Stimulated activated CD4-positive, alpha-beta T cell treated with anti-CD3 and anti-CD28 coated beads, Interleukin-12 subunit alpha, Interleukin-12 subunit beta, amount 100 ng/mL, for 24 hours (primary cell): ENCODE data around the gene TJP1.
"Not testable (repeated sequence)": the region's sequence is repeated elsewhere in the genome, so short reads cannot be mapped to it uniquely, and the experiment has no call there.

Source experiments
- DNase-seq, 2 experiments: peaks; one replicate each; pipeline ENCODE4 v3.0.0-alpha.2; 2020; ENCODE audit warnings: low read depth in 2 of 2

The TJP1 gene

DNA sequence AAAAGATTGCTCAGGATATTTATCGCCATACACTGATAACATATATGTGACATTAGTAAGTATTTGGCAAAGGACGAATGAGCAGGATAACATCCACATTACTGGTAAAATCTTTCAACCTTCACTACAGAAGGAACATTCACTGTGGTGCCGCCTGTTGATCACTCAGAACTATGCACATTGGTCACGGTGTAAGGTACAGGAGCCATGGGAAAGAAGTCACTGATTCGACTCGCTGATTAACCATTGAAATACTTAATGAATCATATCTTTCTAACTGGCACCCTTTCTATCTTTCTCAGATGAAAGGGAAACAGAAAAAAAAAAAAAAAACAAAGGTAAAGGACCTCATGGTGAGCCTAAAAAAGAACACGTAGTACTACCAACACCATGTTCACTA, 68.8 kb downstream of the TJP1 start:
- no peak for DNase-seq

DNA sequence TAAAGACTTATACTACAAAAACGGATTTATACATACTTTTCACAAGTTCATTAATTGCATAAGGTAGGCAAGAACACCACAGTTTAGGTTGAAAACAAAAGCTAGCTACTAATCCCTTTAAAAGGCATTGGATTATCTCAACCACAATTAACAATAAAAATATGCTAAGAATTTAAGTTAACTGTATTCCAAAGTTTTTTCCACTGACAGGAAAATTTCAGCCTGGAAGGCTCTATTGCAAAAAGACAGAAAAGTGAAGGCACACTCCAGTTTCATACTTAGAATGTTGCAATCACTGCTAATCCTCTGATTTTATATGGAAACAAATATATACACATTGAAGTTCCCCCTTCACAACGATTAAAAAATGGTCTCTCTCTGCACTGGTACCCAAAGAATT, 71.5 kb downstream of the TJP1 start:
- no peak for DNase-seq

DNA sequence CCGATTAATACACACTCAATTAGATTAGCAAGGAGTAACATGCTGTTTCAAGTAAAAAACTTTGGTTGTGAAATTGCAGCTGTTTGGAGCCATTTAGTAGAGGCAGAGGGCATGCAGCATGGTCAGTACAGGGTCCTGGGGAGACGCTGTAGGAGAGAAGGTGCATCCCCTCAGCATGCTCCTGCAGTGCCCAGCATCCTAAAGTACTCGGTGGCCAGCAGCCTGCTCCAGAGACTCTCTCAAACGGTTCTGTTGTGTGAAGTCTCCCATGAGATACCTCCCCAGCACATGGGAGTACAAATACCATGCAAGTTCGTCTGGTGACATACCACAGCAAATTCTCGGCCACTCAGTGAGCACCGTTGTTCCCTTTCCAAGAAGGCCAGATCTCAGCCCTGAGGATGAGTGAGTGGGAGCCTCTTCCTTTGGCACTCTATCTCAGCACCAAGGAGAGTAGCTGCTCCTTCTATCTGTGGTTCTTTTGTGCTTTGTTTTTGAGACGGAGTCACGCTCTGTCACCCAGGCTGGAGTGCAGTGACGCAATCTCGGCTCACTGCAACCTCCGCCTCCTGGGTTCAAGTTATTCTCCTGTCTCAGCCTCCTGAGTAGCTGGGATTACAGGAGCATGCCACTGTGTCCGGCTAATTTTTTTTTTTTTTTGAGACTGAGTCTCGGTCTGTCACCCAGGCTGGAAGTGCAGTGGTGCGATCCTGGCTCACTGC, 72.7 kb downstream of the TJP1 start:
- DNase-seq = no peak

DNA sequence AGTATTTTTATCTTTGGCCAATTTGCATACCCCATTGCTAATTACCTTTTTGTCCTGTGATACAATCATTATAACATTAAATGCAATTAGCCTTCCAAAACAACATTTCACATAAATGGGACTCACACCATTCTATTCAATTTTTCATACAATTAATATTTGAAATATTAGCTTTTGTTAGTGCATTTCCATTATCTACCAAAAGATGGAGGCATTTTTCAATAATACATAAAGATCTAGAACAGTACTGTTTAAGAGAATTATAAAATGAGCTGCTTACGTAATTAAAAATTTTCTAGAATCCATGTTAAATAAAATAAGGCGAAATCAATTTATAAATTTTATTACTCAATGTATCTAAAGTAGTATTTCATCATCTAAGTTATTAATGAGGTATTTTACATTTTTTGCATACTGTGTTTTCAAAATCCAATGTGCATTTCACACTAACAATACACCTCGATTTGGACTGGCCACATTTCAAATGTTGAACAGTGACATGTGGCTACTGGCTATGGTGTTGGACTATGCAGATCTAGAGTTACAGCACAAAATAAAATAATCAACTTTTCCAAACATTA, 74.3 kb downstream of the TJP1 start:
- DNase-seq = no peak

DNA sequence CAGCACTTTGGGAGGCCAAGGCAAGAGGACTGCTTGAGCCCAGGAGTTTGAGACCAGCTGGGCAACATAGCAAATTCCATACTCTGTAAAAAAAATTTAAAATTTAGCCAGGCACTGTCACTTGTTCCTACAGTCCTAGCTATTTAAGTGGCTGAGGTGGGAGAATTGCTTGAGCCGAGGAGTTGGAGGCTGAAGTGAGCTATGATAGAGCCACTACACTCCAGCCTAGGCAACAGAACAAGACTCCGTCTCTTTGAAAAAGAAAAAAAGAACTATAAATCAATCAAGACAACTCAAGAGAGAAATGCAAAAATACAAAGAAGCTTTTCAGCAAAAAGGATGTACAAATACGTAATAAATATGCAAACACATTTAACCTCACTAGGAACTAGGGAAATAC, 78.8 kb downstream of the TJP1 start:
- DNase-seq = no peak

DNA sequence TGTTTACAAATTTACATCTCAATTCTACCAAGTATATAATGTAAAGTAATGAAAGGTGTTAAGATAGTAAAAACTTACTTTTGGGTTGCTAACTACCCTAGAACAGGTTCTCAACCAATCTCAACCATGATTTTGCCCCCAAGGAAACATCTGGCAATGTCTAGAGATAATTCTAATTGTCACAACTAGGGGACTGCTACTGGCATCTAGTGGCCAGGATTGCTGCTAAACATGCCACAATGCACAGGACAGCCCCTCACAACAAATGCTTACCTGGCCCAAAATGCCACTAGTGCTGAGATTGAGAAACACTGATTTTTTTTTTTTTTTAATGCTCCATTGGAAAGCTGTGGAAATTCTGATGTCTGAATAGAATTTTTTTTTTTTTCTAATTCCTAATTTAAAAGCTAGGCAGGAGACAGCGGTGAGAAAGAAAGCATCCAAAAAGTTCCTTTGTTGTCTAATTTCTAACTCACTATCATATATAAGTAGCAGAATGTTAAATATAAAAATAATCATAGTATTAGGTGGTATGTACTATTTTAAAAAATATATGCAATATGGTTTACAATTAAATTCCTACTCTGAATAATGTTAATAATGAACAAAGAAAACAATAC, 81.5 kb downstream of the TJP1 start:
- no peak for DNase-seq

DNA sequence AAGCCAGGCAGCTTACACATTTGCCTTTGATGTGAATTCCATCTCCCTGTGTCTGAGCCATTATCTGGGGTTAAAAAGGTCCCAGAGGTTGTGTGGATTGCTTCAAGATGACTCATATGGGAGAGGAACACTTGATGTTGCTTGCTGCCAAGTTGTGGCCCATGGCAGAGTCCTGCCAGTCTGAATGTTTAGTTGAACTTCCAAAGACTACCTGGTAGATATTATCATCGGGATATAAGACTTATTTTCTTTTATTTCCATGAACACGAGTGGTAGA, 85.6 kb downstream of the TJP1 start:
- DNase-seq = no peak

DNA sequence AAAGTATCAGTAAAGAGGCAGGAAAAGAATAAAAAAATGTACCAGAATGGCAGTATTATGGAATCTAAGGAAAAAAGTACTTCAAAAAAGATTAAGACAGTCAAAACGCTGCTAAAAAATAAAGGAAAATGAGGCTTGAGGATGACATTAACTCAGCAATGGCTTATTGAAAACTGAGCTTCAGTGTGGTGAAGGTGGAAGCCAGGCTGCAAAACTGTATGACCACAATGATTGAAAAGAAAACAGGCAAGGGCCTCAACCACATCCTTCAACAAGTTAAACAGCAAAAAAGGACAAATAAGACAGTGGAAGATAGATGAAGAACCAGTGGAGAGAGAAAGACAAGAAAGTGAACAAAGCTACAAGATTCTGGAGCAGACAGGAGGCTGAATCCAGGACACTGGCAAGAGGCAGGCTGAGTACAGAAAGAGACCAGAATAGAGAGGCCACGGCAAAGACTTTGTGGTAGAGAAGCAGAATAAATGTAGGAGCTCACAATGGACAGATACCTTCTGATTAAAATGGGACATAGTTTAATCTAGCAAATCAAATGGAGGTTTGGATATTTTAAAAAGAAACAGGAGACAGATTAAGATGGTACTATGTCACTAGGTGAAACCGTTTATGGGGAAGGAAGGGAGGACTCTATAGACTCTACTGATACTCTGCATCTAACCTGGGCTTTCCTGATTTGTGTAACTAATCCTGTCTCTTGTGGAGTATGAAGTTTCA, 86.1 kb downstream of the TJP1 start:
- DNase-seq = no peak

DNA sequence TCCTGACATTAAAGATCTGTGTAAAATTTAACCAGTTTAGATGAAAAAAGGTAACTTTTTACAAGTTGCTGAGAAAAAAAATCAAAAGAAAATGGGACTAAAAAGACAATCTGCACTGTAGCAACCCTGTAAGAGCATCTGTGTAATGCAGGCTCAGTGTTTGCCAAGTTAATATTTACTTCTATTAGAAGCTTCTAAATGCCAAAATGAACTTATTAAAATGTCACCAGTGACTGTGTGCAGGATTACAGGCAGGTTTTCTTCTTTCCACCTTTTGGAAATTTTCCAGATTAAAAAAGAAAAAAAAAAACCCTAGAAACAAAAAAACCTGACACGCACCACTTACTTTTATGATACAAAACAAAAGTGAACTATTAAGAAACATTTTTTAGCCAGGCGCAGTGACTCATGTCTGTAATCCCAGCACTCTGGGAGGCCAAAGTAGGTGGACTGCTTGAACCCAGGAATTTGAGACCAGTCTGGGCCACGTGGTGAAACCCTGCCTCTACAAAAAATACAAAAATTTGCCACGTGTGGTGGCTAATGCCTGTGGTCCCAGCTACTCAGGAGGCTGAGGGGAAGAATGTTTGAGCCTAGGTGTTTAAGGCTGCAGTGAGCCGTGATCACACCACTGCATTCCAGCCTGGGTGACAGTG, 87.2 kb downstream of the TJP1 start:
- no peak for DNase-seq

DNA sequence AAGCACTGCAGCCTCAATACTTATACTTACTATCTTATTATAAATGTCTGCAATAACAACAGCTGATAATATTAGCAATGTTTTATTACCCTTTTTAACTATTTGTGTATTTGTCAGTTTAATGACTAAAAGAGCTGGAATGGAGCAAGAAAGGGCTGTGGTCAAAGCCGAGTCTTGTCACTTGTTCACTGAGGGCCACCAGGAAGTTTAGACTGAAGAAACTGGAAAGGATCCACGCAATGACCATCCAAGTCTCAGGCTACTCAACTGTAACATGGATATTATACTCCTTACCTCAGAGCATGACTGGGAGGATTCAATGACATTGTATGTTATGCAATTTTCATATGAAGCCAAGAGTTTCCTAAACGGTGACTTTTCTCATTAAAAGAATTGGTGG, 90.4 kb downstream of the TJP1 start:
- DNase-seq = no peak

DNA sequence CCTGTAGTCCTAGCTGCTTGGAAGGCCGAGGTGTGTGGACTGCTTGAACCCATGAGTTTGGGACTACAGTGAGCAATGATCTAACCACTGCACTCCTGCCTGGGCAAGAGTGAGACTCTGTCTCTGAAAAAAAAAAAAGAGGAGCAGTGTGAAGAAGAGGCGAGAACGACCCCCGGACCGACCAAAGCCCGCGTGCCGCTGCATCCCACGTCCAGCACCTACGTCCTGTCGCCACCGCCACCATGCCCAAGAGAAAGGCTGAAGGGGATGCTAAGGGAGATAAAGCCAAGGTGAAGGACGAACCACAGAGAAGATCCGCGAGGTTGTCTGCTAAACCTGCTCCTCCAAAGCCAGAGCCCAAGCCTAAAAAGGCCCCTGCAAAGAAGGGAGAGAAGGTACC, 91.8 kb downstream of the TJP1 start:
- not testable (repeated sequence) for DNase-seq

DNA sequence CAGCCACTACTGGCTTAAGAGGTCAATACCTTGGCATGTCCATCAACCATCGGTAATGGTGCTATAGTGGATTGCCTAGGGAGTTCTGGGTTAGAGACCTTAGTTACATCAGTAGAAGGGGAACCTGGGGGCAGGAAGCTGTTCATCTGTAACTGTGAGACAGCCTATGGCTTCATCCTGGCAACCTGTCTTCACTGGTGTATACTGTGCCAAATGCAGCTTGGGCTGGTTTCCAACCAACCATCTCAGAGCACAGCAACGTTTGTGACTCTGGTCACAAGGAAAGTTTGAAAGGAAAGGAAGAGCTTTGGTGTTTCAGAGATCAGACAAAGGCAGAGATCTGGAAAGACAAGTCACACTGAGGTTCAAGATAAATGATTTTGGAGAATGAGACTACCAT, 93.8 kb downstream of the TJP1 start:
- DNase-seq = no peak

DNA sequence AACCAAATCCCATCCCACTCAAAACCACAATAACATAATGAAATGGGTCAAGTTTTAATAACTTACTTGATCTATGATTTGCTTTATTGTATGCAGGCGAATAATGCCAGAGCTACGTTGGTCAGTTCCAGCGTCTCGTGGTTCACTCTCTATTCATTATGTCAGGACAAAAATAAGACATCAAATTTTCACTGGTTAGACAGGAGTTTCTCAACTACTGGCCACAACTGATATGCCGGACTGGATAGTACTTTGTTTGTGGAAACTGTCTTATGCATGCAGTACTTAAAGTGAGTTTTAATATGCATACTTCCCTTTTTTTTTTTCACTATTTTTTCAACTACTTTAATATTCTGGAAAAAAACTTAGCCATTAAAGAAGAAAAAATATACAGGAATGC, 94.4 kb downstream of the TJP1 start:
- DNase-seq = no peak

DNA sequence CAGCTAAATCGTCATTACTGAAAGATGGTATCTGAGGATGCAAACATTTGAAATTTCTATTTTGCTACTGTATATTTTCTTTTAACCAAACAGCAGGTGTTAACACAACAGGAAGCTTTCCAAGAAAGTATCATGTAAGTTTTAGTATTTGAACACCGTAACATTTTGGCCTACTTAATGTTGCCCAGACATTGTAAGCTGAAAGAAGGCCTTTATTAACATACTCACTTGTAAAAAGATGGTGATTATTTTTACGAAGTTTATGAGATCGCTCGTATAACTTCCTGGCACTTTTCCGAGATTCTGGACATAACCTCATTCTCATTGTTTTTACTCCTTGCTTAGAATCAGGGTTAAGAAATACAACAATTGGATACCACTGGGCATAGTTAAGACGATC, 95.7 kb downstream of the TJP1 start:
- DNase-seq = no peak

DNA sequence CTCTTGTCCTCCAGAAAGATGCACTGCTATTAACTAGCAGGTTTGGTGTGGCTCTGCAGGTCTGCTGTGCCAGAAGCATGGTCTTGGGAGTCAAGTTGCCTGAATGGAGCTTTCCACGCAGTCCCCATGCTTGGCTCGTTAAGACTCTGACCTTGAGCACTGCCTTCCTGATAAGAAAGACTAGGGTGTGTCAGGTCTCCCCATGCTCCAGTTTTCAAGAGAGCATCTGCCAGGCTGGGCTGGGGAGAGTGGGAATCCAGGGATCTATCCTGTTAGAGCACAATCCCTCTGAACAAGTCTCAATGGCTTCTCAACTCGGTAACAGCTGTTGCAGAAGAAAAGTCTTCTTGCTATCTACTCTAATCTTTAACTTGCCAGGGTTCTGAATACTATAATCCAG, 98.2 kb downstream of the TJP1 start:
- no peak for DNase-seq

DNA sequence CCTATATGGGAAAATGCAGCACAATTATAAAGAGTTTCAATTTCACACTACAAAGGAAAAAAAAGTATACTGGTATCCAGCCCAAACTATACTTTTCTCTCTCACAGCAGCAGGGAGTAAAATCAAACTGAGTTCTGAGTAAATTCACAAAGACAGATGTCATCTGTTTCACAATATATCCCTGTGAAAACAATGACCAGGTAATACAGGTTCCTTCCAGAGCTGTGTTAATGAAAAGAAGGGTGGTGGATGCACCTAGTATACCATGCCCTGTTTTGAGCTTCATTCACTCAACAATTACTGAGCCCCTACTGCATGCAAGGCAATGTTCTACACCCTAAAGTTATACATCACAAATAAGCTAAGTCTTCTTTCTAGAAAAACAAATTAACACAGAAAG, 108.5 kb downstream of the TJP1 start:
- no peak for DNase-seq

DNA sequence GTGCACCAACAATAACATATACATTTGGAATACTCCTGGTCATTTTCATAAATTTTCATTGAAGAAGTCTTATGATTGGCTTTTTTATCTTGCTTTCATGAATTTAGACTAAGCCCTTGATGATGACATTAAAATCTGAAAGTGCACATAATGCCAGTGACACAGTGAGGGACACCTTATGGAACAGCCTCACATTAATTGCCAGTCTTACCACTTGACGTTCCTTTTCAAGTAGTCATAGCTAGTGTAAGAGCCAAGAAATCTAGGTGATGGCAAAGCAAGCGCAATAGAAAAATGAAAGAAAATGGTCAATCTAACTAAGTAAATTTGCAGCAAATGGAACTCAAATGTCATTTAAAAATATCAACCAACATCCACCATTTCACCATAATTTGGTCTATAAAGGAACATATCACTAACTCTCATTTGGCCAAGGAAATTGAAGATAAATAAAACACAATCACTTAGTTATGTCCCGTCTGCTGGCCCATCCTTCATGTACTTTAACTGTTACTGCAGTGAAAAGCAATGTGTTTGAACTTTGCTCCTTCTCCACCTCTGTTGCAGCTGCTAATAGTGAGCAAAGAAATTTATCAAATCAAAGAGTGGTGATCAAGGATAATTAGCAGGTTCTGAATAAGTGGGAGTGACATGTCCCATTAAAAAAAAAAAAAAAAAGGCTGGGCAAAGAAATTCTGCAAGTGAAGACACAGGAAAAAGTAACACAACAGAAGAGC, 110.0 kb downstream of the TJP1 start:
- DNase-seq = no peak

DNA sequence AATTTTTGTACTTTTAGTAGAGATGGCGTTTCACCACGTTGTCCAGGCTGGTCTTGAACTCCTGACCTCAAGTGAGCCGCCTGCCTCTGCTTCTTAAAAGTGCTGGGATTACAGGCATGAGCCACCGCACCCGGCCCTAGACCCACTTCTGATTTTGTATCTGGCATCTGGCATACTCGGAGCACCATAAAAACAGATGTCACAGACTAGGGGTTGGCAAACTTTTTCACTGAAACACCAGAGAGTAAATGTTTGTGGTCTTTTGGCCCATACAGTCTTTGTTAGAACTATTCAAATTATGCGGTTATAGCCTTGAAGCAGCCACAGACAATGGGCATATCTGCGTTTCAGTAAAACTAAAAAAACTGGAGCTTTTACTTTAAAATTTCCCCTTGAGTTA, 110.7 kb downstream of the TJP1 start:
- no peak for DNase-seq

DNA sequence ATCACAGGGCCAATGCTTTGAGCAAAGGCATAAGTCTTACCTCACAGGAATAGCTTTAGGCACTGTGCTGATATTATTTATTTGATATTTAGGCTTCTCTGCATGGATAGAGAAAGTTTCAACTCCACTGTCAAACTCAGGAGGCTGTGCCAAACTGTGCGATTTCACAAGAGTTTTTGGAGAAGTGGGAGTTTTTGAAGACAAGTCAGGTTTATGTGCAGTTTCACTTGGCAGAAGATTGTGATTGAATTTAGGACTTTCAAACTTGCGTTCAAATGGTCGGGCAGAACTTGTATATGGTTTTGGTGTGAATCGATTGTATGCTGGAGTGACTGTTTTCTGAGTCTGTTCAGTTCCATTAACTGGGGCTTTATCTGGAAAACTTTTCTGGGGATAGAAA, 113.7 kb downstream of the TJP1 start:
- DNase-seq = no peak

DNA sequence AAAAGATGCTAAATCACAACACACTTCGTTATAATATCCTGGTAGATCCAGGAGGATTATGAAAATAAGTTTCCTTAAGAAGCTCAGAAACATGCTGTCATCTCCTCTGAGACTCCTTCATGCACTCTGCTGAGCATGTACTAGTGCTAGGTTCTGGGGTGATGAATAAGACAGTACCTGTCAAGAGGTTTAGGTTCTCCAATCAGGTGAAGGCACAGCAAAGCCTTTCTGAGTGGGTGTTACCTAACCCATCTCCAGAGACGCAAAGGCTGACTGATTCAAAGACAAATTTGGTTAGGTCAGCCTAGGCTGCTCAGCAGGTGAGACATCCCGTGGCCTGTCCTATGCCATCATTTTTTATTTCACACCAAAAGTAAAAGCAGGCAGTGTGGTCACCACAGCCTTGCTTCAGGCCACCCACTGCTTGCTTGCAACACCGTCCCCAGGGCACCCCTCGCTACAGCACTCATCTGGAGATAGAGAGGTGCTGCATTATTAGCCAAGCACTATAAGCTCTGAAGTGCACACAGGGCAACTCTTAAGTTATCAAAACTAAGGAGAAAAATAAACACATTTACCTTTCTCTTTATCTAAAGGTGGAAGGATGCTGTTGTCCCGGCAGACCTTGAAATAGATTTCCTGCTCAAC, 117.2 kb downstream of the TJP1 start:
- no peak for DNase-seq

DNA sequence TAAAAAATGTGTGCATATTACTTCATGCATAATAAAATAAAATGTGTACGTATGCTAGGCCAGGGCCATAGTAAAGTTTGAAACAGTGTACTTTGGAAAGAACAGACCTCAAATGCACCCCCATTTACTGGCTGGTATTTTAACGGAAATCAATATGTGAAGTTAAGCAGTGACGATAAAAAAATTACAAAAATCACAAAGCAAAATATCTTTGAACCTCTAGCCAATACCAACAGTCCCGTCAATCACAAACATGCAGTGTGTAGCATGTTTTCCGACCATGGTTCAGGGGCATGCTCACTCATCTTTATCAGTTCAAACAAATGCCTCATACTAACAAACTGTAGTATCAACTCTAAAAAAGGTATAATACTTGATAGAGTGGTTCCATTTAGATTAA, 121.1 kb downstream of the TJP1 start:
- no peak for DNase-seq
